NCI-H128 (cell line): ENCODE data around the gene CLECL1.
A peak's percentile ranks its signal among the peaks of the same experiment; 100 is the strongest.
"Not testable (repeated sequence)": the region's sequence is repeated elsewhere in the genome, so short reads cannot be mapped to it uniquely, and the experiment has no call there.

ENCODE experiments used
- DNase-seq: peaks from one replicate; lab custom pipeline; 2025; ENCODE audit not compliant: unreplicated experiment; lab: John Stamatoyannopoulos, UW

CLECL1 gene

DNA sequence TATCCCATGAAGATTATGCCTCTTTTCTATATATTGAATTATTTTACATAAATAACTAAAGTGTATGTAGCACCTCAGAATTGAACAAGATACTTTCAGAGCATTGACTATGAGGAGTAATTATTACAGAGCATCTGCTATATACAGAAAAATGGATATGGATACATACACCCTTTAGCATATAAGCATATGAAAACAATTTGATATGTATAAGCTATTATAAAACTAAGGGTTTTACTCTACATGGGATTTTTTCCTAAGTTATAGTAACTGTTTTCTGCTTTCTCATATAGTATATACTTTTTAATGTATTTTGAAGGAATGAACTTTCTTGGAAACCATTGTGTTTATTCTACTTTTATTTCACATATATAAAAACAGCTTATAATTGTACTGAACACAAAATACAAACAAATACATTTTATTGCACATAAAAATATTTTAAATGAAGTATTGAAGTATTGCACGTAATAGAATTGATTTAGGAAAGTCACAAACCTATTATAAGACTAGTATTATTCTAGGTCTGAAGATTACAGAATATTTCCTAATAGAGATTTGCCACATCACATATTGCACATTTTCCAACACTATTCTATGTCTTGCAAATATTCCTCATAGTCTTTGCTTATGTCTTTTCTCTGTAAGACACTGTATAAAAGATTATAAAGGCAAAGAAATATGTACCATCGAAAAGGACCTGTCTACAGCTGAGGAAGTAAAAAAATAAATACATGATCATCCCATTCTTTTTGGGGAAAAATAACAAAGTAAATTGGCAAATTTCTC lies 19.4 kb upstream of the CLECL1 start:
- no peak for DNase-seq

DNA sequence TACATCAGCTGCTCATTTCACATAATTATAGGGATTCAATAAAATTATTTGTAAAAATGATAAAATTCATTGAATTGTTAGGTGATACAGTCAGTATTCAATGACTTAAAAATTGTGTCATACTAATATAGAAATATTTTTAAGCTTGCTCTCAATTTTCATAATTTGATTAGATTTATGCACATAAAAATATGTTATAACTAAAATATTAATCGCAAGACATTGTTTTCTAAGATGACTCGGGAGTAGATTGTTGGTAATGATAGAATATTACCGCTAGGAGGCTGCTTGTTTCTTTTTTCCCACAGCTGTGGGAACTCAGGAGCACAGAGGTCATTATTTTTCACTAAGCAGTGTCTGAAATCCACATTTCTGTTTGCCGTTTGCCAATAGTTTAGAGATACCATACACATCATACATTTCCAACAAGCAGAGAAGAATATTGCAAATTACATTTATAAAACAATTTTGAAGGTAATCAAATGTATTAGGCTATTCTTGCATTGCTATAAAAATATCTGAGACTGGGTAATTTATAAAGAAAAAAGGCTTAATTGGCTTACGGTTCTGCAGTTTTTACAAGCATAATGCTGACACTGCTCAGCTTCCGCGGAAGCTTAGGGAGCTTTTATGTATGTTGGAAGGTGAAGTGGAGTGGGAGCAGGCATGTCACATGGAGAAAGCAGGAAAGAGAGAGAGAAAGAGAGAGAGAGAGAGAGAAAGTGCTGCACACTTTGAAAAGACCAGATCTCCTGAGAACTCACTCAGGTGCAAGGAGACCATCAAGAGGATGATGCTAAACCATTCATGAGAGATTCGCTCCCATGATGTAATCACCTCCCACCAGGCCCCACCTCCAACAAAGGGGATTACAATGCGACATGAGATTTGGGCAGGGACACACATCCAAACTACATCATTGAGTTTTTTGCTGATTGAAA lies 18.6 kb upstream of the CLECL1 start:
- no peak for DNase-seq

DNA sequence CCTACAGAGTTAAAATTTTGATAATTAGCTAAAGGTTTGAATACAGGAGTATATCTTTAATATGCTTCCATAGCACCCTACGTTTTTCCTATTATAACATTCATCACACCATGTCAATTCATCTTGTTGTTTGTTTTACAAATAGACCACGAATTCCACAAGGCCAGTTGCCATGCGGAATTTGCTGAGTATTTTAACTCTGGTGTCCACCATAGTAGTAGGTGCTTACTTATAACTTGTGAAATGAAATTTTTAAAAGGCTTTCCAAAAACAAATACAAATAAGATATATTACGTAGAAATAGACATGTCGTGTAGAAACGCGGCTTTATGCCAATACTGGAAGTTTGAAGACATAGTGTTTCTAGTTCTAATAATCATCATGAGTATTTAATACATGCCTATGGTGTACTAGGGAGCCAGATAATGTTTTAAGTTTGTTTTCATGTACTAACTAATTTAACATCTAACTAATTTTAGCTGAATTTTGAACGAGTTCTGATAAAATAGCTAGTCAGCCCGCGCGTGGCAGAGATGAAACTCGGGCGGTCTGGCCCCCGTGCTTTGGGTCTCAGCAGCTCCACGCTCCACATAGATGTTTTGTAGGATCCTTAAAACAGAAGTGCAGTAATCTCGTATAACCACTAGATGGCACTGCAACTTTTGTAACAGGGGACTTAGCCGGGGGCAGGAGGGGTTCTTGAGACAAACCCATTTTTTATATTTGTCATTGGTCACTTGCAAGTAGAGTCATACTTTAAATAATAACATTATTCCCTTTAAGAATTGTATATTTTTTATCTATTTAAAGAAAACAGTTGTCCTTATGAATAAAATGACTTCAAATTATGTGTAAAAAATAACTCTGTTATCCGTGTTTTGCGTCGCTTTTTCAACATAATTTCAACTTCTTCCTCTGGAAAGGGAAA lies 17.6 kb upstream of the CLECL1 start:
- DNase-seq = peak; percentile 8

DNA sequence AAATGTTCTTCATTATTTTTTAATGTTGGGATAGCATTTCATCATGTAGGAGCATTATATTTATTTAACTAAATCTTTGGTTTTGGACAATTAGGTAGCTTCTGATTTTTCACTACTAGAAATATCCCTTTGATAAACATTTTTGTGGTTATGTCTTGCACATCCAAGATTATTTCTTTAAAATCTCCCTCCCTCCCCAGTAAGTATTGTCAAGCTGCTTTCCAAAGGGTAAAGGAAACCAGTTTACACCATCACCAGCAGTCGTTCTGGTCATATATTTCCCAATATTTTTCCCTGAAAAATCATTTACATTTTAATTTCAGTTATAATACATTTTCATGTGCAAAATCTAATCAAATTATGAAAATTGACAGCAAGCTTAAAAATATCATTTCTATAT lies 16.7 kb upstream of the CLECL1 start:
- no peak for DNase-seq

DNA sequence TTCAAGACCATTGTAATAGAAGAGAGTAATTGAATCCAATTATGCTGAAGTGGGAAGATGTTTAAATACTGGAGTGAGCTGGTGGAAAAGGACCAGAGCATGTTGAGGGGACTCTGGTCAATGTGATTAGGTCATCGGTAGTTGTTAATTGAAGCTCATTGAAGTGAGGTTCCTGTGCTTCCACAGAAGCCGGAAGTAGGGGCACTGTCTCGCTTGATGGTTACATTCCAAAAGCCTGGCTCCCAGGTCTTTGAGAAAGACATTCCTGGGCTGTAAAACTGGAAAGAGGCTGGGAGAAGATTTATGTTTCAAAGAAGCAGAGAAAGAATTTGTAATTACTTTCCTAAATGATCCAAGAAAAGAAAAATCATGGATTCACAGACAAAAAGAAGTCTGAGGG lies 12.3 kb upstream of the CLECL1 start:
- DNase-seq = no peak

DNA sequence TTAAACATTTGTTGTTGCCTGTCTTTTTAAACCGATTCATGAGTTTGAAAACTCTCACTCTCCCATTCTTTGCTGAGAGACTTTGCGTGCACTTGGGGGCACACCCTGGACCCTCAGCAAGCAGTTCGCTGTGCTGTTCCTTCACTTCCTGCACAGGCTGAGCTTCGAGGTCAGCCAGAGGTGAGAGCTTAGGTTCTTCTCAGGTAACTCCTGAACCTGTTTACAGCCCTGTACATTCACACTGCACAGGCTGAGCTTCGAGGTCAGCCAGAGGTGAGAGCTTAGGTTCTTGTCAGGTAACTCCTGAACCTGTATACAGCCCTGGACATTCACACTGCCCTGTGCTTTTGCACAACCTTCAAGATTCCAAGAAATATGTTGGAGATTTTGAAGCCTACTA lies 9.8 kb upstream of the CLECL1 start:
- DNase-seq = no peak

DNA sequence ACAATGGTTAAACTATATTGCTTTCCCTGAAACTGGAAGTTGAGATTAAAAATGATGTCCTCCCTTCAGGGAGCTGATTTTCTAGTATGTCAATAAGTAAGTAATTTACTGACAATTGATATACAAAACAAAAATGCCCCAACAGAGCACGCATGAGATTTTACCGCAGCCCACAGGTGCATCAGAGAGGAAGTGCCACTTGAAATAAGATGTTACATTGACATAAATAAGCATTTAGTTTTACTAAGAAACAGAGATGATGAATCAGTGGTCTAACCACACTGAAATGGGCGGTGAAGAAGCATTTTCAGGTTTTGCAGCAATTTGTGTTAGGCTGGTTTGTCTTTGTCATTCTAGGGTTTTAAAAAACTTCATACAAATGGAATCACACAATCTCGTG lies 8.8 kb upstream of the CLECL1 start:
- no peak for DNase-seq

DNA sequence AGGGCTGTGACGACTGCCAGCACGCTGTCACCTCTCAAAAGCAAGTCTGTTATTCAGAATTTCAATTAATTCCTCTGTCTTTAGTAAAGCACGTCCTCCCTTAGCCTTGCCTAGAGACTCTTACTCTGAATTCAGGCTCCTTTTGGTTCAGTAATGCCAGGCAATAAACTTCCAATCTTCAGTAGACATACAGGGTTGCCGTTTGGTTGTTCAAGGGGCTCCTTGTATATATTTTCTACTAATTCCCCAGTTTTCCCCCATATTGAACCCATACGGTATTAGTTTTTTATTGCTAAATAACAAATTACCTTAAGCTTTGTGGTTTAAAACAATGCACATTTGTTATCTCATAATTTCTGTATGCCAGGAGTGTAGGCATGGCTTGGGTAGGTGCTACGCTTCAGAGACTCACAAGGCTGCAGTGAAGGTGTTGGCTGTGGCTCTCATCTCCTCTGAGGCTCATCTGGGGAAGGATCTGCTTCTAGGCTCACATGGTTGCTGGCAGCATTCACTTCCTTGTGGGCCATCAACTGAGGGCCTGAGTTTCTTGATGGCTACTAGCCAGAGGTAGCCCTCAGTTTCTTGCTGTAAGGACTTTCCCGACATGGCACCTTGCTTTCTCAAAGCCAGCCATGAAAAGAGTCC lies 7.3 kb upstream of the CLECL1 start:
- no peak for DNase-seq

DNA sequence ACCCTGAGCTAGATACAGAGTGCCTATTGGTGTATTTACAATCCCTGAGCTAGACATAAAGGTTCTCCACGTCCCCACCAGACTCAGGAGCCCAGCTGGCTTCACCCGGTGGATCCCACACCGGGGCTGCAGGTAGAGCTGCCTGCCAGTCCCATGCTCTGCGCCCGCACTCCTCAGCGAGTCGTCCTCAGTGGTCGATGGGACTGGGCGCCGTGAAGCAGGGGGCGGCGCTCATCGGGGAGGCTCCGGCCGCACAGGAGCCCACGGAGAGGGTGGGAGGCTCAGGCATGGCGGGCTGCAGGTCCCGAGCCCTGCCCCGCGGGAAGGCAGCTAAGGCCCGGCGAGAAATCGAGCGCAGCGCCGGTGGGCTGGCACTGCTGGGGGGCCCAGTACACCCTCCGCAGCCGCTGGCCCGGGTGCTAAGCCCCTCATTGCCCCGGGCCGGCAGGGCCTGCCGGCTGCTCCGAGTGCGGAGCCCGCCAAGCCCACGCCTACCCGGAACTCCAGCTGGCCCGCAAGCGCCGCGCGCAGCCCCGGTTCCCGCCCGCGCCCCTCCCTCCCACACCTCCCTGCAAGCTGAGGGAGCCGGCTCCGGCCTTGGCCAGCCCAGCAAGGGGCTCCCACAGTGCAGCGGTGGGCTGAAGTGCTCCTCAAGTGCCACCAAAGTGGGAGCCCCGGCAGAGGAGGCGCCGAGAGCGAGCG lies 6.7 kb upstream of the CLECL1 start:
- DNase-seq = not testable (repeated sequence)

DNA sequence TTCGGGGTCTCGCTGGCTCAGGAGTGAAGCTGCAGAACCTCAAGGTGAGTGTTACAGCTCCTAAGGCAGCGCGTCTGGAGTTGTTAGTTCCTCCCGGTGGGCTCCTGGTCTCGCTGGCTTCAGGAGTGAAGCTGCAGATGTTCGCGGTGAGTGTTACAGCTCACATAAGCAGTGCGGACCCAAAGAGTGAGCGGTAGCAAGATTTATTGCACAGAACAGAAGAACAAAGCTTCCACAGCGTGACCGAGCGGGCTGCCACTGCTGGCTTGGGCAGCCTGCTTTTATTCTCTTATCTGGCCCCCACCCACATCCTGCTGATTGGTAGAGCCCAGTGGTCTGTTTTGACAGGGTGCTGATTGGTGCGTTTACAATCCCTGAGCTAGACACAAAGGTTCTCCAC lies 6.0 kb upstream of the CLECL1 start:
- DNase-seq = not testable (repeated sequence)

DNA sequence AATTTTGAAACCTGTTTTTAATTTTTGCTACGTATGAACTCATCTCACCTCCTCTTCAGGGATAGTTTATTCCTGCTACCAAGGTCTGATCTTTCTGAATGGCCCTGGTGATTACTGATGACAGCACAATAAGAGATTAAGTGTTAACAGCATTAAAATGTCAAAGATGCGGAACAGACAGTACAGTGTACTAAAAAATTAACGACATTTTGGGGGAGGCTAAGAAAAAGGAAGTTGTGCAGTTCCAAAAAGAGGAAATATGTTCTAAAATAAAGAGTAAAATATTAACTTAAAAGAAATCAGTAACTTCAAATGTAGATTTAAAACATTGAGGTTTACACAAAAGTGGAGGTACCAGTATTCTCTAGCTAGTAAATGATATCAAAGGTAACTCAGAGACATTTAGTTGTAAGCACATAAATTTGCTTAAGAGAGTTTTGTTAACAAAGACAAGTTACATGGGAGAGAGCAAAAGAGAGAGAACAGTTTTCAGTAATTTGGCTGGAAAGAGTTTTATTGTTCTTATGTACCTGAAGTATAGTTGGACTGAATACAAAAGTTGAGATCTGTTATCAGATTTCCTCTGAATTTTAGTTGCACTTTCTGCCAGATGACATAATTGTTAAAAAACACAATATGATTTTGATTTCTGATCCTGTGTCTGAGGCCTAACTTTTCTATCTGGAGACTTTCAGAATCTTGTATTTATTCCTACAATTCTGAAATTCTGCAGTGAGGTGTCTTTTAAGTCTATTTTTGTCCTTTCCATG lies 4.2 kb upstream of the CLECL1 start:
- no peak for DNase-seq

DNA sequence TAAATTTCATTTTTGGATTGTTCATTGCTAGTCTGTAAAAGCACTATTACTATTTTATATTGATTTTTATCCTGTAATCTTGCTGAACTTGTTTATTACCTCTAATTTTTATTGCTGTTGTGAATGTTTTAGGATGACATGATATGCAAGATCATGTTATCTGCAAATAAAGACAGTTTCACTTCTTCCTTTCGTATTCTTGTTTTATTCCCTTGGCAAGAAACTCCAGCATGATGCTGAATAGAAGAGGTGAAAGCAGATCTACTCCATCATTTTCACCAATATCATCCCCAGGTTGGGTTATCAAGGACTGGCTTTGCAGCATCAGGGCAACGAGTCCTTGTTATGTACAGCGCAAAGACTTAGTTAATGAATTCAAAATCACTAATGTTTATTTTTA lies 2.7 kb upstream of the CLECL1 start:
- DNase-seq = no peak

DNA sequence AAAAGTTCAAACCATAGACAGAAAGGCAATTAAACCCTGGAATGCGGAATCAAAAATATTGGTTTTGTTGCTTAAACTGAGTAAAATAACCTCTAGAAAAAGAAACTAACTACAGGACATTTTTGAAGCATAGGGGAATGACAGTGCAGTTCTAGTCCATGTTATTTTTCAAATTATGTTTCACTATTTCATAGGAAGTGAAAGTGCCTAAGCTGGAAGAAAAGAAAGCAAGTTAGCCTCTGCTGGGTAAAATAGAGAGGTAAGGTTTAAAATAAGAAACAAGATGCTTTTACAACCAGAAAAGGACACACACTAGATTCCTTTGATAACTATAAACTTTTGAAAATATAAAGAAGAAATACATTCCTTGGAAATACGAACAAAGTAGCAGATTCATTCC lies 1.1 kb downstream of the CLECL1 start:
- DNase-seq = no peak

DNA sequence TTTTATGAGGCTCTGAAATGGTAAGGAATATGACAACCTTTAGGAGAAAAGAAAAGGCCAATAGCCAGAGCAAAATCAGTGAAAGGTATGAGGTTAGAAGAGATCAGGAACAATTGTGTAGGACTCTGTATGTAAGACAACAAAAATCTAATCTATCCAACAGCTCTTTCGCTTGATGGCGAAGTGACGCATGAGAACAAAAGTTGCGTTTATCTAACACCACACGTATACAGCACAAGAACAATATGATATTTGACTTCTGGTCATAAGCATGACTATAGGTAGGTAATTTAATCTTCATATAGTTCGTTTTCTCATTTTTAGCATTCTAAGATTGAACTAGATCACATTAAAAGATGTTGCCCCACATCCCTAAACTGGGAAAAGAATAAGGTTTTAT lies 1.5 kb downstream of the CLECL1 start:
- no peak for DNase-seq

DNA sequence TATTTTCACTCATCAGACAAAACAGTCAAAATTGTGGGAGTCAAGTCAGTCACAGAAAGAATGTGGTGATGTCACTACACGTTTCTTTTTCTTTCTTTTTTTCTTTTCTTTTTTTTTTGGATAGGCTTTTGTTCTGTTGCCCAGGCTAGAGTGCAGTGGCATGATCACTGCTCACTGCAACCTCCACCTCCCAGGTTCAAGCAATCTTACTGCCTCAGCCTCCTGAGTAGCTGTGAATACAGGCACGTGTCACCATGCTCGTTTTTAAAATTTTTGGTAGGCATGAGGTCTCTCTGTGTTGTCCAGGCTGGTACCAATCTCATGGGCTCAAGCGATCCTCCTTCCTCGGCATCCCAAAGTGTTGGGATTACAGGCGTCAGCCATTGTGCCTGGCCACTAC lies 2.3 kb downstream of the CLECL1 start:
- no peak for DNase-seq

DNA sequence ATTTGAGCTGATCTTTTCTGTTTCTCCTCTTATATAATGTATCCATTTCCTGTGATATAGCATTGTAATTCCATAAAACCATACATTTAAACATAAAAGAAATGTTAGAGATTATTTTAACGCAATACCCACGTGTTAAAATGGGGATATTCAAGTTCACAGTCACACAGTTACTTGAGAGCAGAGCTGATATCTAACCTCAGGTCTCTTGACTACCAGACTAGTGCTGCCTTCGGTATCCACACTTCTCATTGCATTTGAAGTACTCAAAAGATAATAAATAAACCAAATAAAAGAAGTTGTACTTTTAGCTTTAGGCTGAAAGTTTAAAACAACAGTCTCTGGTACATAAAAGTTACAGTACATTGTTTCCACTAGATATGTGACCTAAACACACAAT lies 2.9 kb downstream of the CLECL1 start:
- DNase-seq = no peak

DNA sequence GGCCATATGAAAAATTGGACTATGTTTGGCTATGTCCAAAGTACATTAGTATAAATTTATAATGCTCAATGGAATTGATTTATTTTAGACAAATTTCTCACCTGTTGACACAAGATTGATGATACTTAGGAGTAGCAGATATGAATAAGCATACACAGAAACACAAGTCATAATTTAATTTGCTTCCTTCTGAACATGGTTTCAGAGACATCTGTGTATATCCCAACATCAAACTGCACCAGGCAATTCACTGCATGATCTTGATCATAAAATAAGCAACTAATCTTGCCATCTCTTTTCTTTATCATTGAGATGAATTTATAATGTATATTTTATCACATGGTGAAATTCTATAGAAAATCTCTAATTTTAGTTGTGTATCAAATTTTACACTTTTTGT lies 3.8 kb downstream of the CLECL1 start:
- DNase-seq = no peak

DNA sequence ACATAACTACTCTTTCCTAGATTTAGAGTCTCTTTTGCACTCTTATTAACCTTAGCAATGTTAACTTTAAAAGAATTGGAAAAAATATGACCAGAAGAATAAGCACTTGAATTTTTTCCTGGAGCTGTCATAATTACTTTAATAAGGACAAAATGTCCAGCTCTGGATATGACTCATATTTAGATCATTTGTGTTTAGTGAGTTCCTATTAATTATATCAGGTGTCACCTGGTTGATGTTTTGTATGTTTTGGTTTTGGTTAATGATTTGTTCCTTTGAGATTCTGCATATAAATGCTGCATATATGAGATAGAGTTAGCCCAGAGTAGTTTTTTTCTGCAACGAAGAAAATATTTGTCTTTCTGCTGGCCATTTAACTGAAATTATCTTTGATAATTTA lies 5.1 kb downstream of the CLECL1 start:
- DNase-seq = no peak

DNA sequence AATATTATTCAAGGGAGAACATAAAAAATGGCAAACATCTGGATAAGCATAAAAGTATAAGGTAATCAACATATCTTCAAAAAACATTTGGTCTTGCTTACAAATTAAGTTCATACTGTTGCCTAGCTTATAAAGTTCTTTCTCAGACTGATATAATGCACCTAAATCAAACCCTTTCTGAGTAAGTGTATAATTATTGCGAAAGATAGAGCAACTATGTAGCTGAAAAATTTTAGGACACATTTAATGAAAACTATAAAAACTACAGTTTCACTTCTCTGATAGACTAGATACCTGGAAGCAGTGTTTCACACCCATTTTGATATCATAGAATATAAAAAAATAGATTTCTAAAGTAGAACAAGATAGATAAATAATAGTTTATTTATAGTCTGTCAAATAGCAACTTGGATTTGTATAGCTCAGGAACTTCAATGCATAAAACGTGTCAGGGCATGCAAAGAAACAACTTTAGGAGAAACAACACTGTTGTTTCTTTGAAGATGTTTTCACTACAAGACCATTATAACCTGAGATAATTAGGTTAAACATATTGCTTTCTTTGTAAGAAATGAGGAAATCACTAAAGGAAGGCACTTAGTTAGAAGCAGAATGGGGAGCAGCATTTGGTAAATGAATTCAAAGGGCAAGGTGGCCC lies 7.6 kb downstream of the CLECL1 start:
- no peak for DNase-seq
